NCI-H345 (cell line): Measurements from ENCODE around the gene IL4I1.

ENCODE experiments used
- DNase-seq: peaks from one replicate; lab custom pipeline; 2025; lab: John Stamatoyannopoulos, UW

IL4I1 gene

GRCh38 chr19:49895566-49896297 is 955 bp downstream of the IL4I1 start:
- DNase-seq, result no peak

- no peak for DNase-seq
Observed at GRCh38 chr19:49894879-49895565, 1.7 kb downstream of the IL4I1 start.

- DNase-seq, result no peak
Observed at GRCh38 chr19:49894011-49894664, 2.5 kb downstream of the IL4I1 start.

GRCh38 chr19:49892716-49893115 is 4.0 kb downstream of the IL4I1 start:
- no peak for DNase-seq

GRCh38 chr19:49891393-49891792 is 5.3 kb downstream of the IL4I1 start:
- no peak for DNase-seq

- no peak for DNase-seq
Observed at GRCh38 chr19:49890349-49891311, 6.1 kb downstream of the IL4I1 start.

GRCh38 chr19:49889687-49890348 is 6.9 kb downstream of the IL4I1 start:
- DNase-seq, result no peak

GRCh38 chr19:49889038-49889686 is 7.5 kb downstream of the IL4I1 start:
- DNase-seq, result no peak

GRCh38 chr19:49888510-49888824 is 8.2 kb downstream of the IL4I1 start:
- no peak for DNase-seq

- DNase-seq, result no peak
Observed at GRCh38 chr19:49887665-49888509, 8.8 kb downstream of the IL4I1 start.

GRCh38 chr19:49887037-49887664 is 9.5 kb downstream of the IL4I1 start:
- DNase-seq, result no peak

- no peak for DNase-seq
Observed at GRCh38 chr19:49884760-49885159, 11.9 kb downstream of the IL4I1 start.

- no peak for DNase-seq
Observed at GRCh38 chr19:49884109-49884508, 12.6 kb downstream of the IL4I1 start.

GRCh38 chr19:49883094-49883493 is 13.6 kb downstream of the IL4I1 start:
- no peak for DNase-seq

- no peak for DNase-seq
Observed at GRCh38 chr19:49882643-49883042, 14.0 kb downstream of the IL4I1 start.

- no peak for DNase-seq
Observed at GRCh38 chr19:49881672-49882394, 14.9 kb downstream of the IL4I1 start.

- DNase-seq, result no peak
Observed at GRCh38 chr19:49881186-49881585, 15.5 kb downstream of the IL4I1 start.

GRCh38 chr19:49880162-49880869 is 16.4 kb downstream of the IL4I1 start:
- DNase-seq, result no peak
